Activated CD4-positive, CD25-positive, alpha-beta regulatory T cell treated with anti-CD3 and anti-CD28 coated beads, Interleukin-2, amount 50 U/mL, for 16 hours (primary cell): Measurements from ENCODE around the gene CCNL2.
"Not testable (repeated sequence)": the region's sequence is repeated elsewhere in the genome, so short reads cannot be mapped to it uniquely, and the experiment has no call there.

ENCODE experiments used
- DNase-seq: peaks from one replicate; pipeline ENCODE4 v3.0.0-alpha.2; 2020; ENCODE audit warnings: low read depth, low spot score

CCNL2 gene

GRCh38 chr1:1432274-1432950, 33.3 kb upstream of the CCNL2 start:
- no peak for DNase-seq

DNA sequence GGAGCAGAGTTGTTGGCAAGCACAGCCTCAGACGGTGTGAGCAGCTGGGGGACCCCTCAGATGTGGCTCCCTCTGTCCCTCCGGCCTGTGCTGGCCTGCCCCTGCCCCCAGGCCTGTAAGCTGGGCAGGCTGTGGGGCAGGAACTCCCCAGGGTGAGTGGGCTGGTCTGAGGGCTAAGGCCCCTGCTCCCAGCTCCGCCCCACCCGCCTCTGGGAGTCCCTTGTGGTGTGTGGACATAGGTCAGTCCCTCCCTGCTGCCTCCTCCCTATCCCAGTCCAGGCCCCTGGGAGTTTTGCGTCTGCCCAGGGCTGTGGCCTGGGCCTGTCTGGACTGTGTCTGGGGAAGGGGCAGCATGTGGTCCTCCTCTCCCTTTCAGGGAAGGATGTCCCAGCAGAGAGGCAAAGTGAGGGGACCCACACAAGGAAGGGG, 32.7 kb upstream of the CCNL2 start:
- DNase-seq, result no peak

DNA sequence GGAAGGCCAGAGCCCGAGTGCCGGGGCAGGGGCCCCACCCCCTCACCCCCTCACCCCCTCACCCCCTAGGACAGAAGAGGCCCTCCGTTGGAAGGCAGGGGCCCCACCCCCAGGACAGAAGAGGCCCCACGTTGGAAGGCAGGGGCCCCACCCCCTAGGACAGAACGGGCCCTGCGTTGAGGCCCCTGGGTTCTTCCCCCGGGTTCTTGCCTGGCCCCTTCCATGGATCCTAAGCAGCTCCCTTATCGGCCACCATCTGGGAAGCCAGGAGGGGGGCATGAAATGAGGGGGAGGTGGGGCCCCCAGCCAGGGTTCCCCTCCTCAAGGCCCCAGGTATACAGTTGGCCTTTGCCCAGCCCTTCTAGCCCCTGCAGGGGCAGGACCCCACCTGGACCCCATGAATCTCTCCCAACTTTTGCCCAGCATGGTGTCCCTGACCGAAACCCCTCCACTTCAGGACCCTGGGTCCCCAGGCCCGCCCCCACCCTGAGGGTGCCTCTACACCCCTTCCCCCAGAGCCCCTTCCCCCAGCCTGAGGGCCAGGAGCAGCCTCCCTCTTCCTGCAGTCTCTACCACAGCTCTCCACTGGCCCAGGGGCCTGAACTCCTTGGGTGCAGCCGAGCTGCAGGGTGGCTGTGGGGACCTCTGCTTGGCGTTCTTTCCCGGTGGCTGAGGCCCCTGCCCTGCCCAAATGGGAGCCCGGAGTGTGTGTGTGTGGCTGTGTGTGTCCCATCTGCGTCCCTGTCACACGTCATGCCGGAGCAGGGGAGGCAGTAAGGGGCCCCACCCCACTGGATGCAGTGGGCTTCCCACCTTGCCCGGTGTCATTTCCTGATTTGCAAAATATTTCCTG, 32.1 kb upstream of the CCNL2 start:
- DNase-seq, result no peak

DNA sequence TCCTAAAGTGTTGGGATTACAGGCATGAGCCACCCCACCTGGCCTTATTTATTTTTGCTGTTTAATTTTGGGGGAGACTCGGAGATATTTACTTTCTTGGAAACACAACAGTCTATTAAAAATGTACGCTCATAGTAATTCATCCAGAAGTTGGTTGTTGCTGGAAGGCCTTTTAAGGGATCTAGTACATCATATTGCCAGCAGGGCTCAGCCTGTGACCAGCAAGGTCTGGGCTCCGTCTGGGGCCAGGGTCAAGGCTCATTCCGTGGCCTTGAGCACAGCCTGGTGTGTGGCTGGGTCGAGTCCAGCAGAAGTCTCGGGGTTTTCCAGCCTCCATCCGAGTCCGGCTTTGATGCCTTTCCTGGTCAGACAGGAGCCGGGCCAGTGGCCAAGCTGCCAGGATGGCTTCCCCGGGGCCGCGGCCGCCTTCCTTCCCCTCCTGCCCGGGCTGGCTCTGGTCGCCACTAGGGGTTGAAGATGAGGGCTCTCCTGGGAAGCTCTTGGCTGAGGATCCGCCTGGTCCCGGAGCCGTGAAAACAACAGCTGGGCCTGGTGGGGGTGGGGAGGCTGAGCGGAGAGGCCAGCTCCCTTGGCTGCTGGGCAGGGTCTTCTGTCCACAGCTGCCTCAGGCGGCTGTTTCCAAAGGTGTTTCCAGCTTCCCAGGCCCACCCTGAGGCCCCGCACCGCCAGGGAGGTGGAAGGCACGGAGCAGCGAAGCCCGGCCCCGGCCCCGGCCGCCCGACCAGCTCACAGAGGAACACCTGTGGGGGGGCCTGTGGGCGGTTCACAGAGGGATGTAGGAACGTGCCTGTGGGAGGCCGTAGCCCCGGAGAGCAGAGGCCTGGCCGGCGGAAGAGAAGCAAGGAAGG, 31.2 kb upstream of the CCNL2 start:
- no peak for DNase-seq

DNA sequence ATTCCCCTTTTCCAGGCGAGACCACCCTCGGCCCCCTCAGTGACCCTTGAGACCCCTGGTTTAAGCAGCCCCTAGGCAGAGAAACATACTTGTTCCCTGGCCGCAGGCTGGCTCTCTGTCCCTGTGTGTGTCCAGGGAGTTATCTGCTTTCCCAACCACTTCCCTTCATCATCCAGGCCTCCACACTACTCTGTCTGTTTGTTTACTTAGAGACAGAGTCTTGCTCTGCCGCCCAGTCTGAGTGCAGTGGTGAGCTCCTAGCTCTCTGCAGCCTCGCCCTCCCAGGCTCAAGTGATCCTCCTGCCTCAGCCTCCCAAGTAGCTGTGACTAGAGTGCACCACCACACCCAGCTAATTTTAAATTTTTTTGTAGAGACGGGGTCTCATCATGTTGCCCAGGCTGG, 30.5 kb upstream of the CCNL2 start:
- no peak for DNase-seq

- not testable (repeated sequence) for DNase-seq
These were observed 29.8 kb upstream of the CCNL2 start for GRCh38 chr1:1428967-1429366.

DNA sequence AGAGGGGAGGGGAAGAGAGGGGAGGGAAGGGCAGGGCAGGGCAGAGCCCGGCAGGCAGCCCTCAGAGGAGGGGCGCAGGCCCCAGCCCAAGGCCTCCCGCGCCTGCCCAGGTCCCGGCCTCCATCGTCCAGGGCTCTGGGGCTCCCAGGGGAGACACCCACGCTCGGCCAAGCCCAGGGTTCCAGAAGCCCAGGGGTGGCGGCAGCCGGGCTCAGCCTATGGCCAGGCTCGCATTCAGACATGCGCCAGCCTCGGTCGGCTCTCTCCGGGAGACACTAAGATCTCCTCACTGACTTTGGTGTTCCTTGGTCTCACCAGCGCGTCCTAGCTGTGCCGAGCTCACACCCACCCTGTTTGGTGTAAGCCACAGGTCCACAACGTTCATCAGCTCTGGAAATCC, 29.0 kb upstream of the CCNL2 start:
- no peak for DNase-seq

DNA sequence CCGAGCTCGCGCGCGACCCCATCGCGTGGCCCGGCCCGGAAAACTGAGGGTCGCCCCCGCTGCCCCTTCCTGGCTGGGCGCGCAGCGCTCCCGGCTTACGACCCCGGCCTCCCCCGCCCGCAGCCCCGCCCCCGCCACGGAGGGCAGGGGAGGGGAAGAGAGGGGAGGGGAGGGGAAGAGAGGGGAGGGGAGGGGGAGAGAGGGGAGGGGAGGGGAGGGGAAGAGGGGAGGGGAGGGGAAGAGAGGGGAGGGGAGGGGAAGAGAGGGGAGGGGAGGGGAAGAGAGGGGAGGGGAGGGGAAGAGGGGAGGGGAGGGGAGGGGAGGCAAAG, 28.6 kb upstream of the CCNL2 start:
- no peak for DNase-seq

GRCh38 chr1:1427106-1427819, 28.1 kb upstream of the CCNL2 start:
- no peak for DNase-seq

GRCh38 chr1:1426496-1427105, 27.5 kb upstream of the CCNL2 start:
- DNase-seq, result no peak

GRCh38 chr1:1425753-1426495, 26.8 kb upstream of the CCNL2 start:
- no peak for DNase-seq

GRCh38 chr1:1425426-1425752, 26.3 kb upstream of the CCNL2 start:
- no peak for DNase-seq

DNA sequence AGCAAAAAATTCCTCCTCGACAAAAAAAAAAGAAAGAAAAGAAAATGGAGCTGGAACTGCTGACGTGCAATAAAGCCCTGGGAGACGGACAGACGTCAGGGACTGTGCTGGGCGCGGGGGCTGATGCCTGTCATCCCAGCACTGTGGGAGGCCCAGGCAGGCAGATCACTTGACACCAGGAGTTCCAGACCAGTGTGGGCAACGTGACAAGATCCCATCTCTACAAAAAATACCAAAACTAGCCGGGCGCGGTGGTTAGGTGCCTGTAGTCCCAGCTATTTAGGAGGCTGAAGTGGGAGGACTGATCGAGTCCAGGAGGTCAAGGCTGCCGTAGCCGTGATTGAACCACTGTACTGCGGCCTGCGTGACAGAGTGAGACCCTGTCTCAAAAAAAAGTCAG, 25.6 kb upstream of the CCNL2 start:
- no peak for DNase-seq

DNA sequence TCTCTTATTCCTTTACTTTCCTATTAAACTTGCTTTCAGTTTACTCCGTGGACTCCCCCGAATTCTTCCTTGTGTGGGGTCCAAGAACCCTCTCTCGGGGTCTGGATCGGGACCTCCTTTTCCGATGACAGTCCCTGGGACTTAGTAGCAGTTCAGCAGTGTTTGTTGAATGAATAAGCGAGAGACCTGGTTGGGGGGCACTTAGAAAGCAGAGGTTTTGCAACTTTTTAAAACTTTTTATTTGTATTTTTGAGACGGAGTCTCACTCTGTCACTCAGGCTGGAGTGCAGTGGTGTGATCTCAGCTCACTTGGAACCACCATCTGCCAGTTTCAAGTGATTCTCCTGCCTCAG, 24.1 kb upstream of the CCNL2 start:
- DNase-seq, result no peak

DNA sequence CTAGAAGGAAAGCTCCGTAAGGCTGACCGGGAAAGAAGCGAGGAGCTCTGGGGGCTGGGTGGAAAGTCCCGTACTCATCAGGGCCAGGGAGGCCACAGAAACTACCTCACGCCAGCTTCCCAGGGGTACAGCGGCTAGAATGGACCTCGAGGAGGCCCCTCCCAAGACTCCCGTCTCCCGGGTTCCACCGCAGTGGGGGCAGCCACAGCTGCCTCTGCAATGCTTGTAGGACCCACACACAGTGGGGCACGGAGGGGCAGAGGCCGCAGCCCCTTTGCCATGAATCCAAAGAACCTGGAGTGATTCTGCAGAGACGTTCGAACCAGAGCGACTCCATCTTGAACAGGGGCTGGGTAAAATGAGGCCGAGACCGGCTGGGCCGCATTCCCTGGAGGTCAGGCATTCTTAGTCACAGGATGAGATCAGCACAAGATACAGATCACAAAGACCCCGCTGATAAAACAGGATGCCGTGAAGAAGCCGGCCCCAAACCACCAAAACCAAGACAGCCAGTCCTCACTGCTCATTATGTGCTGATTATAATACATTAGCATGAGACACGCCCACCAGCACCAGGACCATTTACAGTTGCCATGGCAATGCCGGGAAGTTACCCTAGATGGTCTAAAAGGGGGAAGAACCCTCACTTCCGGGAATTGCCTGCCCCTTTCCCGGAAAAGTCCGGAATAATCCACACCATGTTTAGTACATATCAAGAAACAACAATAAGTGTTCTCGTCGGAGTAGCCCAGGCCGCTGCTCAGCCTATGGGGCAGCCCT, 23.5 kb upstream of the CCNL2 start:
- no peak for DNase-seq

- no peak for DNase-seq
These were observed 22.9 kb upstream of the CCNL2 start for GRCh38 chr1:1421907-1422464.

DNA sequence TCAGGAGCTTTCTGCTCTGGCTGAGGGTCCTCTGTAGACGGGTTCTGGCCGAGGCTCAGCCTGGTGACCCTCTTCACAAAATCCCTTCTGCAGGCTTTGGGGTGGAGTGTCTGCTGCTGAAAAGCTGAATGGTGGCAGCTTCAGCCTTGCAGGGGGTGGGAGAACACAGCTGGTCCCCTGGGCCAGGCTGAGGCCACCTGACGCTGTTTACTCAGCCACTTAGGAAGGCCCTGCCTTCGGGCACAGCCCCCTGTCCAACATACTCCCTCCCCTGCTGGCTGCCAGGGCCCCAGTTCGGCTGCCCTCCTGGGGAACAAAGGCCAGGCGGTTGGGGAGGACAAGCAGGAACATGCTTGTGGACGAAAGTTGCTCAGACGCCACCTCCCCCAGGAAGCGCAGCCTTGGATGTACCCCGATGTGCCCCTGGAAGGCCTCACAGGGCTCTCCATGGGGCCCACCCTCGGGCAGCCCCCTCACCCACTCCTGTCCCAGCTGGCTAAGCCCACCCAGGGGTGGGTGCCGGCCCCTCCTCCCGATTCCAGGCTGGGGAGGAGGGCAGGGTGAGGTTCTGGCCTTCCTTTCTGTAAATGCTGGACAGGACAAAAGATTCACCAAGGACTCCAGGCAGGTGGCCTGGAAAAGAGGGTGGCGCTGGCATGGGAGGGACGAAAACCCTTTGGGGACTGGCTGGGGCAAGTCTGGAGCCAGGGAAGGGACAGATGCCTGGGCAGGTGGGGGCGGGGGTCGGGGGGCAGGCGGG, 22.2 kb upstream of the CCNL2 start, which contains the start of gene ANKRD65:
ANKRD65 (minus strand) TSS at position 130 of the 760 bp plus-strand sequence. CDS start 271 bp downstream, outside the sequence.
- DNase-seq, result no peak

DNA sequence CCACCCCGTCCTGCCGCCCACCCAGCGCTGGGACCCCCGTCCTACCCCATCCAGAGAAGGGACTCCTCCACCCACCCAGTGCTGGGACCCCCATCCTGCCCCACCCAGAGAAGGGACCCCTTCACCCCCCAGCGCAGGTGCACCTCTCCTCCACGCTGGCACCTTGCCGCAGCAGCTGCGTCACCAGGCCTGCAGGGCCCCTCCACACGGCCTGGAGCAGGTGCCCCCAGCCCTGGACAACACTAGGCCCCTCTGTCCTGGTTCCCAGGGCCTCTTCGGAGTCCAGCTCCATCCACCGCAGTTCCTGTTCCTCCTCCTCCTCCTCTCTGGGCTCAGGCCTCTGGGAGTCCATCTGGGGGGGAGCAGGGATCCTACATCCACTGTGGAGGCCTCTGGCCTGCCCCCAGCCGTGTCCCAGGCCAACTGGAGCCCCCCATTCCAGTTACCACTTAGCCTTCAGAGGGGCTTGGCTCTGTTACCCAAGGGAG, 21.6 kb upstream of the CCNL2 start:
- DNase-seq, result no peak
